OCI-LY1 (cell line): ENCODE measurements around the gene PEX26.
"Not testable (repeated sequence)": the region's sequence is repeated elsewhere in the genome, so short reads cannot be mapped to it uniquely, and the experiment has no call there.

ENCODE experiments used
- H2AFZ ChIP-seq: fragments of 200-600 bp; sonication (generic), shearing (Covaris generic); 2 replicates; pipeline ENCODE4 v1.6.0; 2014; ENCODE audit warnings: antibody characterized with exemption, mild to moderate bottlenecking, low read length
- H3F3A ChIP-seq: fragments of 200-600 bp; sonication (generic), shearing (Covaris generic); 2 replicates; pipeline ENCODE4 v1.6.0; 2014; ENCODE audit warnings: mild to moderate bottlenecking, antibody characterized with exemption, low read length, moderate library complexity; ENCODE audit not compliant: insufficient read depth
- H3K27ac ChIP-seq: fragments of 200-600 bp; sonication (generic); 2 replicates; pipeline ENCODE4 v1.5.1; 2014; ENCODE audit warnings: low read length, mixed run types, mild to moderate bottlenecking, low read depth; ENCODE audit not compliant: poor library complexity, severe bottlenecking
- H3K27me3 ChIP-seq: fragments of 200-600 bp; sonication (generic); 2 replicates; pipeline ENCODE4 v1.6.0; 2014; ENCODE audit warnings: antibody characterized with exemption, mild to moderate bottlenecking, low read length, moderate library complexity; ENCODE audit not compliant: insufficient read depth
- H3K36me3 ChIP-seq: fragments of 200-600 bp; sonication (generic); 2 replicates; pipeline ENCODE4 v1.6.1; 2014; ENCODE audit warnings: mild to moderate bottlenecking, antibody characterized with exemption, low read length, moderate library complexity, mixed read lengths; ENCODE audit not compliant: insufficient read depth
- H3K4me1 ChIP-seq: fragments of 200-600 bp; sonication (generic); 2 replicates; pipeline ENCODE4 v1.5.1; 2014; ENCODE audit warnings: mild to moderate bottlenecking, low read length, moderate library complexity; ENCODE audit not compliant: insufficient read depth, severe bottlenecking
- H3K4me2 ChIP-seq: fragments of 200-600 bp; sonication (generic), shearing (Covaris generic); 2 replicates; pipeline ENCODE4 v1.6.1; 2014; ENCODE audit warnings: low read length
- H3K4me3 ChIP-seq: fragments of 200-600 bp; sonication (generic); 2 replicates; pipeline ENCODE4 v1.5.1; 2014; ENCODE audit warnings: low read length, low read depth, mild to moderate bottlenecking, mixed read lengths; ENCODE audit not compliant: poor library complexity, severe bottlenecking
- H3K79me2 ChIP-seq: fragments of 200-600 bp; shearing (Covaris generic); 2 replicates; pipeline ENCODE4 v1.6.1; 2016; ENCODE audit warnings: mixed run types, low read length, mixed read lengths; ENCODE audit not compliant: insufficient read depth
- H3K9ac ChIP-seq: fragments of 200-600 bp; sonication (generic), shearing (Covaris generic); 2 replicates; pipeline ENCODE4 v1.6.1; 2014; ENCODE audit warnings: mild to moderate bottlenecking, low read length, mixed read lengths
- H3K9me2 ChIP-seq: fragments of 200-600 bp; sonication (generic), shearing (Covaris generic); 2 replicates; pipeline ENCODE4 v1.6.1; 2014; ENCODE audit warnings: low read depth, mild to moderate bottlenecking, low read length, mixed read lengths
- H3K9me3 ChIP-seq: fragments of 200-600 bp; shearing (Covaris generic); 2 replicates; pipeline ENCODE4 v1.6.1; 2014; ENCODE audit warnings: low read length, mixed read lengths
- H4K20me1 ChIP-seq: fragments of 200-600 bp; sonication (generic), shearing (Covaris generic); 2 replicates; pipeline ENCODE4 v1.6.0; 2016; ENCODE audit warnings: mild to moderate bottlenecking, low read length; ENCODE audit not compliant: insufficient read depth
- EZH2 ChIP-seq: fragments of 200-600 bp; sonication (generic), shearing (Covaris generic); IDR thresholded peaks from 2 replicates; pipeline ENCODE4 v1.8.0; 2017; ENCODE audit warnings: borderline replicate concordance, mixed run types, mild to moderate bottlenecking, antibody characterized with exemption, low read length, moderate library complexity, mixed read lengths
- TF ChIP-seq, protein P1 (sequence below): fragments of 200-600 bp; sonication (generic), shearing (Covaris generic); IDR thresholded peaks from 2 replicates; pipeline ENCODE4 v1.5.1; 2017; ENCODE audit warnings: mild to moderate bottlenecking, antibody characterized with exemption, low read length, moderate library complexity, mixed read lengths

Gene PEX26

DNA sequence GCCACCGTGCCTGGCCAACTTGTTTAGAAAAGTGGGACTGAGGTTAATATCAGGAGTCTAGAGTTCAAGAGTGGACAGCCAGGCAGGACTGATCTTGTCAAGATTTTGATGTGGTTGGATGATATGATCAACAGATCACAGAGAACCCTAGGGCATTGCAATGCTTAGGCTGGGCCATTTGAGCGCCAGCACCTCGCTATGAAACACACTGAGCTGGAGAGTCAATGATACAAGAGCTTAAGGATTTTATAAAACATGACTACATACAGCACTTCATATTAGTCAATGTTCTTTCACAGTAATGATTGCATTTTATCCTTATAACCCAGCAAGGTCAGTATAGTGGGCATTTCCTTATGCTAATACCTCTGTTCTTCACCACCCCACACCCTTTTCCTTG lies 15.4 kb upstream of the PEX26 start:
- peaks cover 17% of the 10 kb centered on the region for H3K4me1 ChIP-seq
- peaks cover 4% of the 10 kb centered on the region; the same call in 1 of the 2 replicates for H3K27me3 ChIP-seq

DNA sequence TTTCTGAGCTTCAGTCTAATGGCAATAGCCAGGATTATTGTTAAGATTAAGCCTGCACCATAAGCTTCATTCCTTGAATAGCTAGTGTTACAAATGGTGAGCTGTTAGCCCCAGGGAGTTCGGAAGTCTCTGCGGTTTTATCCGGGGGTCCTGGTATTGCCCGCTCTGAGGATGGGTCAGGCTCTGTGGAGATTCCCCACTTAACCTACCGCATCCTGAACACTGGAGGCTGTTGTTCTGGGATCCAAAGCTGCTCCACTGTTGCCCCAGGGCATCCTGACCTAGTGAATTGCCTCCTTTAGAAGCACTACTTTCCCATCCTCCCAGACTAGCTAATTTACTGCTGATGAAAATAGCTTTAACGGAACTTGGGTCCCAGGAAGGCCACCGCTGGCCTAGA lies 14.5 kb upstream of the PEX26 start:
- no peaks in the 10 kb centered on the region for H3F3A ChIP-seq
- H3K9me3 ChIP-seq: no peaks in the 10 kb centered on the region
- H4K20me1 ChIP-seq: no peaks in the 10 kb centered on the region
- no peak overlapping the region for H3K4me3 ChIP-seq
- H3K27ac ChIP-seq: no peak overlapping the region
- H2AFZ ChIP-seq: no peak overlapping the region
- peaks cover 4% of the 10 kb centered on the region; the same call in 1 of the 2 replicates for H3K27me3 ChIP-seq
- no peaks in the 10 kb centered on the region for H3K79me2 ChIP-seq
- TF ChIP-seq, protein P1, sequence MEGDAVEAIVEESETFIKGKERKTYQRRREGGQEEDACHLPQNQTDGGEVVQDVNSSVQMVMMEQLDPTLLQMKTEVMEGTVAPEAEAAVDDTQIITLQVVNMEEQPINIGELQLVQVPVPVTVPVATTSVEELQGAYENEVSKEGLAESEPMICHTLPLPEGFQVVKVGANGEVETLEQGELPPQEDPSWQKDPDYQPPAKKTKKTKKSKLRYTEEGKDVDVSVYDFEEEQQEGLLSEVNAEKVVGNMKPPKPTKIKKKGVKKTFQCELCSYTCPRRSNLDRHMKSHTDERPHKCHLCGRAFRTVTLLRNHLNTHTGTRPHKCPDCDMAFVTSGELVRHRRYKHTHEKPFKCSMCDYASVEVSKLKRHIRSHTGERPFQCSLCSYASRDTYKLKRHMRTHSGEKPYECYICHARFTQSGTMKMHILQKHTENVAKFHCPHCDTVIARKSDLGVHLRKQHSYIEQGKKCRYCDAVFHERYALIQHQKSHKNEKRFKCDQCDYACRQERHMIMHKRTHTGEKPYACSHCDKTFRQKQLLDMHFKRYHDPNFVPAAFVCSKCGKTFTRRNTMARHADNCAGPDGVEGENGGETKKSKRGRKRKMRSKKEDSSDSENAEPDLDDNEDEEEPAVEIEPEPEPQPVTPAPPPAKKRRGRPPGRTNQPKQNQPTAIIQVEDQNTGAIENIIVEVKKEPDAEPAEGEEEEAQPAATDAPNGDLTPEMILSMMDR: no peak
- TF ChIP-seq EZH2: no peak
- H3K9ac ChIP-seq: no peak overlapping the region
- no peak overlapping the region for H3K4me2 ChIP-seq
- H3K9me2 ChIP-seq: no peaks in the 10 kb centered on the region
- H3K4me1 ChIP-seq: peaks cover 17% of the 10 kb centered on the region
- H3K36me3 ChIP-seq: no peaks in the 10 kb centered on the region

More for the DNA sequence above, 15.4 kb upstream of the PEX26 start:
- no peak overlapping the region for H3K9ac ChIP-seq
- no peaks in the 10 kb centered on the region for H3F3A ChIP-seq
- H3K79me2 ChIP-seq: no peaks in the 10 kb centered on the region
- H3K9me3 ChIP-seq: no peaks in the 10 kb centered on the region
- TF ChIP-seq, protein P1: no peak
- no peak for TF ChIP-seq EZH2
- no peaks in the 10 kb centered on the region for H3K9me2 ChIP-seq
- H3K27ac ChIP-seq: no peak overlapping the region
- H3K36me3 ChIP-seq: no peaks in the 10 kb centered on the region
- no peaks in the 10 kb centered on the region for H4K20me1 ChIP-seq
- H3K4me3 ChIP-seq: no peak overlapping the region
- no peak overlapping the region for H2AFZ ChIP-seq
- no peak overlapping the region for H3K4me2 ChIP-seq

DNA sequence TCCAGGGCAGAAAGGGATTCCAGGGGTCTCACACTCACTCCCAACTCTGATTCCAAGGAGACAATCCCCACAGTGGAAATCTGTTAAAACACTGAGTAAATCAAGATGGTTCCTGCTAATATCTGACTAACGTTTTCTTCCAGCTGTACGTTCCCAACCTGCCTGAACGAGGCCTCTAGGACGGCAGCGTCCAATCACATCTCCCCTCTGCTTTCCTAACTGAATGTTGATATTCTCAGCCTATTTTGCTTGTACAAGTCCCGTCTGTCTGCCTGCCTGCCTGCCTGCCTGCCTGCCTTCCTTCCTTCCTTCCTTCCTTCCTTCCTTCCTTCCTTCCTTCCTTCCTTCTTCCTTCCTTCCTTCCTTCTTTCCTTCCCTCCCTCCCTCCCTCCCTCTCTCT lies 14.1 kb upstream of the PEX26 start:
- H3K79me2 ChIP-seq, H3K9me3 ChIP-seq, H3K27ac ChIP-seq, H3K9me2 ChIP-seq, H3K36me3 ChIP-seq, H2AFZ ChIP-seq, H3K9ac ChIP-seq, H3K4me2 ChIP-seq, H4K20me1 ChIP-seq, H3F3A ChIP-seq, H3K4me3 ChIP-seq, H3K27me3 ChIP-seq: not testable (repeated sequence)
- peaks cover 17% of the 10 kb centered on the region for H3K4me1 ChIP-seq

DNA sequence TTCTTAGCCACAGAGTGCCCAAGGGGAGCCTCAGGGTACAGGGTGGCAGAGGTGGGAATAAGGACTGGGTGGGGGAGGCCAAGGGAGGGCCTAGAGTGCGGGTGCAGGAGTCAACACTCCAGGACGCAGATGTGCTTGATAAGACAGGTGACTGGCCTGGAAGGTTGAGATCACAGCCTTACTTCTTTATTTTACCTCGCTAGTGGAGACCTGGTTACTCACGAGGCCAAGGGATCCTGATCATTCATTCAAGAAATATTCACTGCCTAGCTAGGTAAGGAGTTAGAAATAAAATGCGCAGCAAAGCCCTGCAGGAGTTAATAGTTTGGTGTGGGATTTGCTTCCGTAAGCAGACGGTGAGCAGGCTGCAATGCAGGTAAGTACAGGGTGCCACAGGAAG lies 13.2 kb upstream of the PEX26 start:
- H3K4me2 ChIP-seq: no peak overlapping the region
- H3K9ac ChIP-seq: no peak overlapping the region
- H3K9me2 ChIP-seq: no peaks in the 10 kb centered on the region
- no peaks in the 10 kb centered on the region for H3F3A ChIP-seq
- peaks cover 4% of the 10 kb centered on the region; the same call in 1 of the 2 replicates for H3K27me3 ChIP-seq
- no peaks in the 10 kb centered on the region for H3K9me3 ChIP-seq
- H4K20me1 ChIP-seq: no peaks in the 10 kb centered on the region
- no peaks in the 10 kb centered on the region for H3K79me2 ChIP-seq
- no peak for TF ChIP-seq EZH2
- TF ChIP-seq, protein P1: no peak
- H3K36me3 ChIP-seq: no peaks in the 10 kb centered on the region
- peaks cover 17% of the 10 kb centered on the region for H3K4me1 ChIP-seq
- no peak overlapping the region for H3K27ac ChIP-seq
- H3K4me3 ChIP-seq: no peak overlapping the region
- no peak overlapping the region for H2AFZ ChIP-seq
